HG03432 (cell line): ENCODE results near the gene CCDC102A.

ENCODE experiments used
- ATAC-seq: cut with Tn5 transposase; IDR thresholded peaks from one replicate; pipeline ENCODE4 v1.9.1; 2021; ENCODE audit warnings: mild to moderate bottlenecking, moderate library complexity; ENCODE audit not compliant: unreplicated experiment

Gene CCDC102A

GRCh38 chr16:57522960-57523359 is 13.4 kb downstream of the CCDC102A start:
- no peak for ATAC-seq

- peak; percentile 66 for ATAC-seq
These were observed 16.5 kb downstream of the CCDC102A start for GRCh38 chr16:57519796-57520360.

- no peak for ATAC-seq
These were observed 17.4 kb downstream of the CCDC102A start for GRCh38 chr16:57518922-57519321.

GRCh38 chr16:57518520-57518919 is 17.9 kb downstream of the CCDC102A start:
- no peak for ATAC-seq

- ATAC-seq, result no peak
These were observed 18.7 kb downstream of the CCDC102A start for GRCh38 chr16:57517397-57518367.

GRCh38 chr16:57516773-57517172 is 19.6 kb downstream of the CCDC102A start:
- no peak for ATAC-seq

- ATAC-seq, result no peak
These were observed 20.1 kb downstream of the CCDC102A start for GRCh38 chr16:57516176-57516725.

- no peak for ATAC-seq
These were observed 21.4 kb downstream of the CCDC102A start for GRCh38 chr16:57514791-57515600.

- no peak for ATAC-seq
These were observed 22.0 kb downstream of the CCDC102A start for GRCh38 chr16:57514371-57514770.

- ATAC-seq, result no peak
These were observed 22.8 kb downstream of the CCDC102A start for GRCh38 chr16:57513371-57514102.

GRCh38 chr16:57512296-57513001 is 23.9 kb downstream of the CCDC102A start:
- no peak for ATAC-seq

- no peak for ATAC-seq
These were observed 26.1 kb downstream of the CCDC102A start for GRCh38 chr16:57510016-57510871.

GRCh38 chr16:57509231-57509923 is 27.0 kb downstream of the CCDC102A start:
- no peak for ATAC-seq

GRCh38 chr16:57508035-57508425 is 28.3 kb downstream of the CCDC102A start:
- ATAC-seq, result no peak

- no peak for ATAC-seq
These were observed 29.0 kb downstream of the CCDC102A start for GRCh38 chr16:57507136-57508034.

- ATAC-seq, result no peak
These were observed 31.2 kb downstream of the CCDC102A start for GRCh38 chr16:57505169-57505568.

- ATAC-seq, result no peak
These were observed 31.9 kb downstream of the CCDC102A start for GRCh38 chr16:57504491-57504890.
